ENCODE measurements around the gene MICAL3.

GRCh38 chr22:17815703-17816254, 208.6 kb downstream of the MICAL3 start:
- no peak for TF ChIP-seq EZH2 (IDR thresholded peaks at IDR 0.05)
- TF ChIP-seq POLR2AphosphoS5 (IDR thresholded peaks at IDR 0.05; ENCODE audit: borderline replicate concordance, low read depth, low read length): no peak
